Effector CD8-positive, alpha-beta T cell (primary cell): Measurements from ENCODE around the gene PACRG.

Source experiments
- DNase-seq: peaks from one replicate; lab custom pipeline; 2025; lab: John Stamatoyannopoulos, UW

Gene PACRG

DNA sequence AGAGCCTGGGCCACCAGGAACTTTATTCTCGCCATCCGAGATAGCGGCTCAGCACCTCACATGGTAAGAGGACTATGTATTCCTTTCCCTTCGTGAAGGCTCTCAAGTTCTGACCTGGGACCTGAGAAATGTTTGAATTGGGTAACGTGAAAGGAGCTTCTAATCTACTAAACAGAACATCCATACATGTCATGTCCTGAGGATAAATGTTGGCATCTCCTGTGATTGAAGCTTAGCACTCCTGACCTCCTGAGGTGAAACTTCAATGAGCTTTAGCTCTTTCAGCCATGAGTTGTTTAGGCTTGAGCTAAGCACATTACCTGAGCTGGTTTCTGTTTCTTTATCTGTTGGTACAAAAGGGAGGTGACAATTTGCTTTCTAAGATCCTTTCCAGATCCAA lies 280.9 kb downstream of the PACRG start:
- no peak for DNase-seq

DNA sequence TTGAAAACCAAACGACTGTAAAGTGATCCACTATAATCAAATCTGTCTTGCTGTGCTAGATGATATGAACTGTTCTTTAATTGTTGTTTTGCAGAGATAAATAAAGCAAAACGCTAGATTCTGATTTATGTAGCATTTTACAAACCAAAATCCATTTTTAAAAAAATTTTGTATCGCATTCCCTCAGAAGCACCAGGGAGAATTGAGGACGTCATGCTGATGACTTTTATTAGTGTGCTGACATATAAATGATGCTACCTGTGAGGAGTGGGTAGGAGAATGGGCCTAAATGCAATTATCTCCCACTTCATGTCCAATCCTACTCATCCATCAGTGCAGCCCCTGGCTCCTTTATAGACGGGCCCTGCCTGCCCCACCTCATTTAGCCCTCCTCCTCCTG lies 282.4 kb downstream of the PACRG start:
- DNase-seq, result no peak

DNA sequence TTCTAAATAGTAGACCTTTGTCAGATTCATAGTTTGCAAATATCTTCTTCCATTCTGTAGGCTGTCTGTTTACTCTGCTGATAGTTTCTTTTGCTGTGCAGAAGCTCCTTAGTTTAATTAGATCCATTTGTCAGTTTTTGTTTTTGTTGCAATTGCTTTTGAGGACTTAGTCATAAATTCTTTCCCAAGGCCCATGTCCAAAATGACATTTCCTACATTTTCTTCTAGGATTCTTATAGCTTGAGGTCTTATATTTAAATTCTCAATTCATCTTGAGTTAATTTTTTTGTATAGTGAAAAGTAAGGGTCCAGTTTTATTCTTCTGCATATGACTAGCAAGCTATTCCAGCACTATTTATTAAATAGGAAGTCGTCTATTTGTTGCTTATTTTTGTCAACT lies 287.0 kb downstream of the PACRG start:
- DNase-seq, result no peak

DNA sequence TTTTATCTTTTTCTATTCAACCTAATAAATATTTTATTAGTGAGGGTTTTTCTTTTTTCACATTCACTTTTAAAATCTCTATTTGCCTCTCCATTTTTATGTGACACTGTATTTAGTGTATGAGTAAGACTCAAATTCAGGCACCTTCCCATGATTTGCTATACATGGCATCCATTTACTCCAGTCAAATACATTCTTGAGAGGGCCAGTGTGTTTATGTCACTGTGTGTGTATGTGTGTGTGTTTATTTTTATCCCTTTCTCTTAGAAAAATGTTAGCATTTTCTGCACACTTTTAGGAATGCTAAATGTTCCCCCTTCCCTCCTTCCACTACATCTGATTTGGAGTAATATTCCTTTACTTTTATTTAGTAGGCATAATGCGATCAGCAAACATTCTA lies 290.0 kb downstream of the PACRG start:
- DNase-seq, result no peak

DNA sequence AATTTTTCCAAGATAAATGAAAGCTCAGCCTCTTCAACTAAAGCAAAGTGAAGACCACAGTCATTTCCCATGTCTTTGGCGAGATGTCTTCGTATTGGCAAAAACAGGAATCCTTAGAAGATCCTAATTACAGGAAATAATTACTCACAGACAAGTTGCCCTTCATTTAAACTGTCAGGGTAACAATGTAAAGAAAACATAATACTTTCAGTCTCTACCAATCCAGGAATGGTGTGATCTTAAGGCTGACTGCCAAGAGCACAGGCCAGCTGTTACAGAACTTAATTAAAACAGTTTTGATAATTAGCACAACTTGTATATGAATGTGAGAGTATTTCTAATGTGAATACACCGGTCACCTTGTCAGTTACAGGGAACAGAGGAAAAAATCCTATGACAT lies 292.2 kb downstream of the PACRG start:
- no peak for DNase-seq

DNA sequence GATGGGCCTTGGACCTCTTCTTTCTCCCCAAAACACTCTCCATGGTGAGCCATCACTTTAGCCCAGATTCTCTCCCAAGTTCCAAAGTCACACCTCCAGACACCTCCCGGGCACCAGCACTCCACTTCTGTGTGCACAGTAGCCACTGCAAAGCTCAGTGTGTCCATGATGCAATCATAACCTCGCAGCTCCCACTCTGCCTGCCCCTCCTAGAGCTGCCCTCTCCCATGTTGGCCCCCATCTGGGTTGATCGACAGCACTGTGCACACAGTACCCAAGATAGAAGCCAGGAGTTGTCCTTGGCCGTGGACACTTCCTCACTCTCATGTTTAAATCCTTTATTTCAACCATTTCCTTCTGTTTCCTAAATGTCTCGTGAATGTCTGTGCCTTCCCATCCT lies 293.3 kb downstream of the PACRG start:
- no peak for DNase-seq

DNA sequence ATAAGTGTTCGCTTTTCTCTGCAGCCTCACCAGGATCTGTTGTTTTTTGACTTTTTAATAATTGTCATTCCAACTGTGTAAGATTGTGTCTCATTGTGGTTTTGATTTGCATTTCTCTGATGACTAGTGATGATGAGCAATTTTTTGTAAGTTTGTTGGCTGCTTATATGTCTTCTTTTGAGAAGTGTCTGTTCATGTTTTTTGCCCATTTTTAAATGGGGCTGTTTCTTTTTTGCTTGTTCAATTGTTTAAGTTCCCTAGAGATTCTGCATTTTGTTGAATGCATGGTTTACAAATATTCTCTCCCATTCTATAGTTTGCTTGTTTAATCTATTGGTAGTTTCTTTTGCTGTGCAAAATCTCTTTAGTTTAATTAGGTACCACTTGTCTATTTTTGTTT lies 295.9 kb downstream of the PACRG start:
- no peak for DNase-seq

DNA sequence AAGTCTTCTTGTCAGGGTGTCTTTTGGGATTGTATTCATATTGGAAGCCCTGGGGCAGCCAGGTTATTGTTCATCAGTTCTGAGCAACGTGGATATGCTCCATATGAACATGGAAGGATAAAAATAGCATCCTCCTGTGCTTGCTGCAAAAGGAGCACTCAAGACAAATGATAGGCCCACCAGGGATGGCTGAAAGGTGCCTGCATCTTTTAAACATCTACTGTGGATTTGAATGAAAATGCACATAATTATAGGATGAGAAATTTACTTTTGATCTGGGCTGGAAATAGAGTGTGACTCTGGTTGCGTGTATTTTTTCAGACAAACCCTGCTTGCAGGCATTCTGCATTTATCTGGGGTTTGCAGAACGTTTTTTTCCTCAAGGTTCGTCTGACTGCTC lies 299.1 kb downstream of the PACRG start:
- no peak for DNase-seq

DNA sequence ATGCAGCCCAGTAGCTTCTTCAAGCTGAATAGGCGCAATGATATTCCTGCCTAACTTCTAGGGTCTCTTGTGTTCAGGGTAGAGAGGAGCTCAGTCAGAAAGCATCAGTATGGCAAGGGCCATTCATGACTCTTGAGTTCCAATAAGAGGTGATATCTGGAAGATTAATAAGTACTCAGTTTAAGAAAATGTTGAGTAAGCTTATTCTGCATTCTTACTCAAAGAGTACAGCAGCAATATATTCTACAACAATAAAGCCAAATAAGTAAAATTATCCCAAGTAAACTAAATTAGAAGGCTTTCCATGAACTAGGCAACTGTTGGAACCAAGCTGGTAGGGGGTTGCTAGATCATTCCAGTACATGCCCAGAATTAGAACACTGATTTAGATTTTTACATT lies 303.2 kb downstream of the PACRG start:
- DNase-seq, result no peak

DNA sequence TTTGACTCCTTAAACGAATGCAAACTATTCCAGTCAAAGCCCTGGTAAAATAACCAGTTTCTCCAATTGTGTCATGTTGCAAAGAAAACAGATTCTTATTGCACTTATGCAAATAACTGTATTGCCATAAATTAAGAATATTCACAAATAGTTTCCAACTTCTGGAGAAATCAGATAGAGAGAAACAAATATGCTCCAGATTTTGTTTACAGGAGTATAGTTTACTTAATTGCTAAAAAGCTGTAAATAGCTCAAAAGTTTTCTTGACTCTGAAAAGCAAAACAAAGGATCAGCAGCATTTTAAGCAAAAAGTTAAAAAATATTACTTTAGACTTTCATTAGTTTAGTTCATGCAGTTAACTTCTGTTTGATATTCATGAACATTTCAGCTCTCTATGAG lies 304.2 kb downstream of the PACRG start:
- DNase-seq, result no peak

DNA sequence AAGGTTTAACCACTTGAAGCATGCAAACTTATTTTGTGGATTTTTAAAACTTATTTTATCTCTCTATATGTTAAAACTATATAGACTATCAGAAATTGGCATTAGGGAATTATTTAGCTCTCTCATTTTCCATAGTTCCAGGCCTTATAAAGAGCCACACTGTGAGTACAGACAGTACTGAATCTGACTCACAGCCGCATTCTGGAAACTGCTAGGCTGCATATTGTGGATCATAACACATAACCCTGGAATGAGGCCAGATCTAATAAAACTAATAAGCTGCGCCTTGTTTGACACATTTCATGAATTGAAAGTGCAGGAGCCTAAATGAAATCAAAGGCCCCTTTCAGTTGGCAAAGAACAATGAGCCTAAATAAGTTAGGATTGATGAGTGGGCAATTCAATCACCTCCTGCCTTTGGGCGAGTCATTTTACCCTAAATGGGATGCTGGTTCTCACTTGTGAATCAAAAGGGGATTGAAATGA lies 308.4 kb downstream of the PACRG start:
- DNase-seq, result no peak

DNA sequence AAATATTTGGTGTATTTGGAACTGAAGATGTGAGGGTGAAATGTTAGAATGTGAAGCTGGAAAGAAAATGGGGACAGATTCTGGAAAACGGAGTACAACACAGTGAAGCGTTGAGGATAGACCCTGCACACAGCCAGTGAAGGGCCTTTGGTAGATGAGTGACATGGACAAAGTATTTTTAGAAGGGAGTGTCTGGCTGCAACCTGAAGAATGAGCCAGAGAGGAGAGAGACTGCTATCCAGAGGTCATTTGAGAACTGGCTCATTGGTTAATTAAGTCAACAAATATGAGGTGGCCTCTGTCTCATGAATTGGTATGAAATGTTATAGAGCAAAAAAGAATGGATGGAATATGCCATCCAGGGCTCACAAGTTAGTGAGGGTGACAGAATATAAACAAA lies 310.5 kb downstream of the PACRG start:
- no peak for DNase-seq

DNA sequence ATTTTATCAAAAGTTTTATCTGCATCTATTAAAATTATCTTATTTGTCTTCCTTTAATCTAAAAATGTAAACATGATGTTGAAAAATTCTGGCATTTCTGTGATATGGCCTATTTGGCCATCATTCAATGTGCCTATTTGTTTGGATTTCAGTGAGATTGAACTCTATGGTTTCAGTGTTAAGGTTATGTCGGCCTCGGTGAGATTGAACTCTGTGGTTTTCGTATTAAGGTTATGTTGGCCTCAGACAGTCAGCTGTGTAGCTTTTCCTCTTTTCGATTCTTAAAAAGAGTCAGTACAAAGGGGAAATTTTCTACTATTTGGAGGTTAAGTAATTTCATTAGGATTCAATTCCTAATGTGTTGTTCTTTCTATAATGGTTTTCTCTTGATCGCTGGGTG lies 320.6 kb downstream of the PACRG start:
- DNase-seq, result no peak

DNA sequence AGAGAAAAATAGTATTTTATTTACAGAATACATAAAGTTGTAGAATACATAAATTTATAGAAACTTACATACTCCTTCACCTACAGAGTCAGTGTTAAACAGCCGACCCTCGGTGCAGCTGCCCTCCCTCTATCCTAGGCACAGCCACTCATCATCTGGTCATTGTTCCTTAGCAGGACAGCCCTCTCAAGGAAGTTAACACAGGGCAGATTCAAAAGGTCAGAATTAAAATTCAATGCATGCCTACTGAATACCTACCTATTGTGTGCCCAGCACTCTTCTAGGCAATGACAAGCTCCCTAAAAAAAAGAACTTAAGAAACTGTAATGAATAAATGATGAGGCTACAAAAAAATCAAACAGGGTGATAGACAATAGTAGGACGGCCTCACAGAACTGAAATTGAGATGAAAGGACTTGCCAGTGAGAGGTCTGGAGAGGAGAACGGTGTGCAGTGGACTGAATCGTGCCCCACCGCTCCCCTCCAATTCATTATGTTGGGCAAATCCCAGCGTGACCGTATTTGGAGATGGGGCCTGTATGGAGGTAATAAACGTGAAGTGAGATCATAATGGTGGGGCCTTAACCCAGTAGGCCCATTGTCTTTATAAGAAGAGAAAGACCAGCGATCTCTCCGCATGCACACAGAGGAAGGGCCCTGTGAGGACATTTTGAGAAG lies 326.0 kb downstream of the PACRG start:
- no peak for DNase-seq

DNA sequence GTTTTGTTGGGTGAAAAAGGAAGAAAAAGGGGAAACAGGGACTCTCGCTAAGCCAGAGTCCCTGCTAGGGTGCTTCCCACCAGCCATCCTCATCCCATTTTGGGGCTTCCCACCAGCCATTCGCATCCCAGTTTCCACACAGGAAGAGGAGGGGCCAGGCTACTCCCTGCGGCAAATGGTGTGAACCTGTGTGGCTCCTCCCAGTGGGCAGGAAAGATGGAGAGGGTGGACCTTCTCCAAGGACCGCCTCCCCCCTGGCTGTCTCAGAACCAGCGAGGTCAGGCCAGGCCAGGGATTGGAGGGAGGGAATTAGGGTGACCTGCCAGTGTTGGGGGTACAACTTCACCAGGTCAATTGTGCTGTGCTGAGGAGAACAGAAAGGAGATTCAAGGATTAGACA lies 326.9 kb downstream of the PACRG start:
- no peak for DNase-seq

DNA sequence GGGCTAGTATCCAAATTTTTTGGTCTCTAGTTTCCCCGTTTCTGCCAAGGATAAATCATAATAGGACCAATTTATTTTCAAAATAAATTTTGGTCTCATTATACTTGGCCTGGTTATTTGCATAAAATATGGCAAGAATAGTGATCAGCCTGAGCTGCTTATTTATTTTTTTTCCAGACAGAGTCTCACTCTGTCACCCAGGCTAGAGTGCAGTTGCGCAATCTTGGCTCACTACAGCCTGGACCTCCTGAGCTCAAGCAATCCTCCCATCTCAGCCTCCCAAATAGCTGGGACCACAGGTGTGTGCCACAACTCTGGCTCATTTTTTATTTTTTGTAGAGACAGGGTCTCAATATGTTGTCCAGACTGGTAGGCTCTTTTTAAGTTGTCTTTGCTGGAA lies 329.5 kb downstream of the PACRG start:
- no peak for DNase-seq

DNA sequence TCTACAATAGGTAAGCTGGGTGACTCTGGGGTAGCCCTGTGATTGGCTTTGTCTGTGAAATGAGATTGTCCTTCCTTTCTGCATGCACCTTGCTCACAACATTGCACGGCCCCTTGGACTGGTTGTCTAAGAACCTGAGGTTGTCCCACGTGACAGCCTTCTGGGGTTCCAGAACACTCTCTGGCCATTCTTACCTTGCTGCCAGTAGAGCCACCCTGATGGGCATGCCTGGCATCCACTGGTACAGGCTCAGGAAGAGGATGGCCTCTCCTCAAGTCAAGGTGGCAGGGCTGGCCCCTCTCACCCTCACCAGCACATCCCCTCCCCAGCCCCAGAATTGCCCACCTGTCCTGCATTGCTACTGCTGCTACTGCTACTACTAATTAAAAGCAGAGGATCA lies 335.0 kb downstream of the PACRG start:
- DNase-seq, result no peak

DNA sequence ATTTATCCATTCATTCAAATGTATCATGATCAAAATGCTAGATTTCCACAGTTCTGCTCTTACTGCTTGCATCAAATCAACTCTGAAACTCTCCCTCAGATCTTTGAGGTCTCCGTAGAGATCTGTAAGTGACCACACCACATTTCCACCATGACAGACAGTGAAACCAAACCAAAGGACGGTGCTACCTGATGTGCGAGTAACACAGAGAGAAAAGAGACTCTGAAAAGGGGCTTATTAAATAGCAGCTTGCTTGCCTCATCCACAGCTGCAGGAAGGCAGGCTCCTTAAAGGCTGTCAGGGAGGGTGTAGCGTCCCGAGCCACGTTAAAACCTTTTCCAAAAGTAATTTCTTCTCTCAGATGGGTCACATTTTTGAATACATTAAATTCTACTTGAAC lies 335.8 kb downstream of the PACRG start:
- no peak for DNase-seq

DNA sequence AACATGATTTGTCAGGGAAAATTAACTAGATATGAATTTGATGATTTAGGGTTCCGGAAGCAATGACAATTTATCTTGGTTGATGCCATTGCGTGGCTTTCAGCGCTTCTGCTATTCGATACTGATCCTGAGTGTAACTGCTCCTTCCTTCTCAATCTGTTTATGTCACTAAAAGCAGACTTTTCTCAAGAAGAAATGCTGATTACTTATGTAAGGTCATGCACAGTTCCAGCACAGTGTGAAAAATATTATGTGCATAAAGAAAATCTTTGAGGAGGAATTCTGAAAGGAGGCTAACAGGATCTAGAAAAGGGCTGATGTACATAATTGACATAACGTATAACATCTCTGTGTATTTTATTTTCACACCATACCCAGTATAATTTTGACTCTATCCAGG lies 336.6 kb downstream of the PACRG start:
- DNase-seq, result no peak

DNA sequence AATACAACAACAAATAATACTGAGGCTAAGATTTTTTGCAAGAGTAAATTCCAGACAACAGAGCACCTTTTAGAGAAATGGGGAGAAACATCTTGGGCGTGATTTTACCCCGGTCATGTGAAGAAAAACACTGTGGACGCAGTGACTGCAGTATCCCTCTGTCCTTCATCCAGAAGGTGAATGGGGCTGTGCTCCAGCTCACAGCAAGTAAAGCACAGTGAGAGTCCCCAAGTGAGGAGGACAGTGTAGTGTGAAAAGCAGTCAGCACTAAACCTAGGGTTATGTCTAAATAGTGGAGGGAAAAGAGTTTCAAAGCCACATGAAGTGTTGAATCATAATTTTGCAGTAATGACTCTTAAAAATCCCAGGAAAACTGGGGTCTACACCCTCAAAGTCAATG lies 338.4 kb downstream of the PACRG start:
- DNase-seq, result no peak

DNA sequence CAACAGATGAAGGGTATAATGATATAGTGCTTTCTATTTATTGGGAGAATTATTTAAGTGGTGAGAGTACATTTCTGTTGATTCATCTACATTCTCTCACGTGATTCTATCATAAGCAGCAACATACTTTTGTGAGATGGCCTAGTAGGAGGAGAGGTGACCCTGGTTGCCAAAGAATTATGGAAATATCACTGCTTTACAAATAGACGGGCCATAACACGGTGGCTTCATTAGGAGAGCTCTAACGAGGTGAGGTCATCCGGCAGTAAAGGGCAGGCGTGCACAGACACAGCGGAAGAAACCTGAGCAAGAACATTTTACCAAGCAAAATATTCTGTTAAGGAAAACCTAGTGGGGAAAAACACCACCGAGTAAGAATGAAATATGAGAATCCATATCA lies 349.4 kb downstream of the PACRG start:
- no peak for DNase-seq

DNA sequence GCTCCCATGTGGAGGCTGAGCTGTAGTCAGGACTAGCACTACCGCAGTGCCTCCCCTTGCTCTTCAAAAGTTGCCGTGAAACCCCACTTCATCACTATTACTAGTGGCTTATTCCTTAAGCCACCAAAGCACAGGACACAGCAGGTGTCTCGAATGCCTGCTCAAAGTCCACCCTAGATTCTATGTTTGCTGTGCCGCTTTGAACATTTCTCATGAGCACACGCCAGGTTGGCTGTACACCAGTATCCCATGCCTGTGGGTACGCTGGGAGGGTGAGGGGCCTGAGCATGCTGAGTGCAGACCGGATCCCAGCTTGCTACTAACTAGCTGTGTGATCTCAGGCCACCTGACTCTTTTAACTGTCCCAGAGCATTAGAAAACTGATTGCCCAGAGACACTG lies 350.9 kb downstream of the PACRG start:
- DNase-seq, result no peak

DNA sequence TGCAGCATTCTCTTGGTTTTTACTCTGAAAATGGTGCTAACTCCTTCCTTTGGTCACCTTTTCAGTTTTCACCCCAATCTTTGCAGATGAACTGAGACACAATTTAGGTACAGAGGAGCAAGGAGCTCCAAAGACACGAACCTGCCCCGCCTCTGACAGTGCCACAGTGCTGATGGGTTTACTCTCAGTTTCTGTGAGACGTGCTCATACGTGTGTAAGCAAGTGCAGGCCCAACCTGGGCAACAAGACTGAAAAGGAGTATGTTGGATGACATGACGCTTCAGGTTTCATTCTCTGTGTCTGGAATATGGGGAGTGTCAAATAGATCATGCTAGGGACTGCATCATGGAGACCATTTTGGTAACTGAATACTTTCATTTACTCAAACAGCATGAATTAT lies 352.5 kb downstream of the PACRG start:
- no peak for DNase-seq

DNA sequence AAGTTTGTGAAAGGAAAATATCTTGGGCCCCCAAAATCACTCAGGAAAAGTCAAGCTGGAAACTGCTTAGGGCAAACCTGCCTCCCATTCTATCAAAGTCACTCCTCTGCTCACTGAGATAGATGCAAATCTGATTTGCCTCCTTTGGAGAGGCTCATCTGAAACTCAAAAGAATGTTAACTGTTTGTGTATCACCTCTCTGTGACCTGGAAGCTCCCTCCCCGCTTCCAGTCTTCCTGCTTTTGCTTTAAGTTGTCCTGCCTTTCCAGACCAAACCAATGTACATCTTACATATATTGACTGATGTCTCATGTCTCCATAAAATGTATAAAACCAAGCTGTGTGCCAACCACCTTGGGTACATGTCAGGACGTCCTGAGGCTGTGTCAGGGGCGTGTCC lies 355.4 kb downstream of the PACRG start:
- DNase-seq, result no peak

DNA sequence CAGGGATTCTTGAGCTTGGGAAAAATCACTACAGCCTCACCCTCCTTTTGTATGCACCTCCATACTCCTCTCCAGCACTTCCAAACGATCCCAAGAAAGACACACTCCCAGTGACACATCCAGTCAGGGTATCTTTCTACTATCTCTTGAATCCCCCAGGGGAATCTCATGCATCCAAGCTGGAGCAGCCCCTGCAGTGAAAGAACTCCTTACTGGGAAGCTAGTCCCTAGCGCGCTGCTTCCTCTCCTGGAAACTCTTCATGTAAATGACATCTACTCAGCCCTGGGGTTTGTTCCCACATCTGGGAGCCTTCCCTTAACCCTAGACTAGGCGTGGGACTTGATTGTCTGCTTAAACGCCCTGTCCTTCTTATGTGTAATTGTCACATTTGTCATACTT lies 357.7 kb downstream of the PACRG start:
- no peak for DNase-seq
